ENCODE results near the gene OPCML.

OPCML gene

DNA sequence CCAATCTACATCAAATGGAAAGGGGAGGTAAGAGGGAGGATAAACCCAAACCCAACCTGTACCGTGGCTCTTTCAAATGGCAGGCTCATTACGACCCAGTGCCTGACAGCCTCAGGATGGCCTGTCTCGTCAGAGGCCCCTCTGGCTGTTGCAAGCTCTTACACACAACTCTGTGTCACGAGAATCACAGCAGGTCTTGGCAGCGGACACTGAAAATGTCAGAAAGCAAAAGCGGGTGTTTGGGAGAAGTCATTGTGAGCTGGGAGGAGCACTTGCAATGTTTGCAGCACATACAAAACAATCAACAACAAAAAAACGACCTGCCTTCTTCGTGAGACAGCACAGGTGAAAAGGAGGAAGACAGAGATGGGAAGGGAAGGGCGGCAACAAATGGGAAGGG lies 248.1 kb downstream of the OPCML start:
- no peak for DNase-seq (ENCODE audit: low spot score)

DNA sequence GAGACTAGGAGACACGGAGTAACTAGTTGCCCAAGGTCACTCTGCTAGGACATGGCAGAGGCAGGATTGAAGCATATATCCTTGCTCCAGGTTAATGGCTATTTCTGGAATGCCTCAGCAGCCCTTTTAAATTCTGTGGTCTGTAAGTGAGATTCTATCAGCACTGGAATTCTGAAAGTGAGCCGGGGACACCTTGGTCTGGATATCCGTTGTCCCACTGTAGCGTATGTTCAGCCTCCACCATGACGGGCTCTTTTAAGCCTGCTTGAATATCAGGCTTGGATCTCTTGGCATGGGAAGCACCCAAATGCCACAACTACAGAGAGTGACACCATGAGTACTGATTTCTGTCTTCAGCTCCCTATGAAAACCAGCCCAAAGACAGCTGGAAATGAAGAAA lies 254.4 kb downstream of the OPCML start:
- no peak for DNase-seq (ENCODE audit: low spot score)

DNA sequence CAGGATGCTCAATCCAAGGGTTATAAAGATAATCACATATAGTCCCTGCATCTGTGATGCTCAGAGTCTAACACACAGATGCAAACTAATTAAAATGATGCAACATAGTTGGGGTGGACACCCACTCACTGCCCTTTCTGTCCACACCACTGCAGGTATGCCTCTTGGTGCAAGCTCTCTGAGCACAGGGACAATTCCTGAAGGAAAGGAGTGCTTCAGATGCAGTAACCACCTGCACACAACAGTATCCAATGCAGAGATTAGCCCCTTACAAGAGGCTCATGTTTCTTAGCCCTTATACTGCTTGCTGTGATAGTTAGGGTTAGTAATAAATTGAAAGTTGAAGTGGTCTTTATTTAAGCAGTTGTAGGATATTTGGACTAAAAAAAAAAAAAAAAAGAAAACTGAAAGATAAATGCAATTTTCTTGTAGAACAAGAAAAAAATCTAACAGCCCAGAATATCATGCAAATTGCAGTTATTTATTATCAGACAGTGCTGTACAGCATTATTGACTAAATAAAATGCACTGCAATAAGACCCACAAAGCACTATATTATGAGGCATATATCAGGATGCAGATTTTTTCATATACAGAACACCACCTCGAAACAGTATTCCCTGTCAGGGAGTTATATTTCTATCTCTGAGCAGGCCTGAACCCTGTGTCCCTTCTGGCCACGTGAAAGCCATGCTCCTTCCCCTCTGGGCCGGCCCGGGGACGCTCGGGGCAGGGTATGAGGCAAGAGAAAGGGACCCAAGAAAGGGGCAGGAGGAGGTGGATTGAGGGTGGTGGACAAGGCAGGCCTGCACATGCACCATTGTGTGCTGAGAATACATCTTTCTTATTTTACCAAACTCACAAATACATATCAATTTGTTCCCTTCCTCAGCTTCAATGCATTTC lies 260.2 kb downstream of the OPCML start:
- no peak for DNase-seq (ENCODE audit: low spot score)

DNA sequence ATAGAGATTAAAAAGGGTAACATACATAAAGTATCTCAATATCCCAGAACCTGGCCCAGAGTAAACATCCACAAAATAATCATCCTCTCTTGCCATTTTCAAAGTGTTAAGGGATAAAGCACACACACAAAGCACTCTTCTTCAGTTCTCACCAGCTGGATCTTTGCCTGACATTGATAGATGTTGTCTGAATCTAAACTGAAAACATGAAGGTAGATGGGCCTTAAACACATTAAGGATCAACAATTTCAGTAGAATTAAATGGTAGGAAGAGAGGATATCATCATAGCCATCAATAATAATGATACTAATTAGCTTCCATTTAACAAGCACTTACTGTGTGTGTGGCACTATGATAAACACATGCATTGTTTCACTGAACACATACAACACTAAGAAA lies 261.1 kb downstream of the OPCML start:
- DNase-seq (ENCODE audit: low spot score): no peak

DNA sequence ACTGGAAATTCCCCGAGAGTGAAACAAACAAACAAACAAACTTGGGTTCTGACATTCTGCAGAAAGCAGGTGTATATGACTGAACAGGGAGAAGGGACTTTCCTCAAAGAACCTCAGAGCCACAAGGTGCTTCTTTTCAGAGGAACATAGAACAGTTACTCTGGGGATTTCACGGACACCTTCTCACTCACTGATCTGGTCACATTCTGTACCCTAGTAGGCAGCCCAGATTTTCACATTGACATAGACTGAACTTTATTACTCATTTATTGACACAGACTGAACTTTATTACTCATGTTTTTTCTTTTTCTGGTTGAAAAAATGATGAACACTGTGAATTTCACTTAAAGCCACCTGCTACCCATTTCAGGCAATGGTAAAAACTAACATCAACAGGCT lies 263.0 kb downstream of the OPCML start:
- DNase-seq (ENCODE audit: low spot score): no peak

DNA sequence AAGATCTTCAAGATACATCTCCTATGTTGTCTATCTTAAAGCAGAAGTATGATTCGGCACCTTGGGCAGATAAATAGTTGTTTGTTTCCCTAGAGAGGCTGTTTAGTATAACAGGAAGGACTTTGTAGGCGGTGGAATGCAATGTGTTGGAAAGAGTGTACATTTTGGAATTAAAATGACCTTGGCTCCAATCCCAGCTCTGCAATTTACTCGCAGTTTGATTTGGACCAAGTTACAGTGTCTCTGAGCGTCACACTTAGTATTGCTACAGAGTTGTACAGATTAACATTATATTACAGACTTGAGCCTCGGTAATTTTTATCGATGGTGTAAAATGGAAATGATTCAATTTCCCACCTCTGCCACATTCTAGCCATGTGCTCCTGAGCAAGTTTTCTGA lies 265.3 kb downstream of the OPCML start:
- no peak for DNase-seq (ENCODE audit: low spot score)

DNA sequence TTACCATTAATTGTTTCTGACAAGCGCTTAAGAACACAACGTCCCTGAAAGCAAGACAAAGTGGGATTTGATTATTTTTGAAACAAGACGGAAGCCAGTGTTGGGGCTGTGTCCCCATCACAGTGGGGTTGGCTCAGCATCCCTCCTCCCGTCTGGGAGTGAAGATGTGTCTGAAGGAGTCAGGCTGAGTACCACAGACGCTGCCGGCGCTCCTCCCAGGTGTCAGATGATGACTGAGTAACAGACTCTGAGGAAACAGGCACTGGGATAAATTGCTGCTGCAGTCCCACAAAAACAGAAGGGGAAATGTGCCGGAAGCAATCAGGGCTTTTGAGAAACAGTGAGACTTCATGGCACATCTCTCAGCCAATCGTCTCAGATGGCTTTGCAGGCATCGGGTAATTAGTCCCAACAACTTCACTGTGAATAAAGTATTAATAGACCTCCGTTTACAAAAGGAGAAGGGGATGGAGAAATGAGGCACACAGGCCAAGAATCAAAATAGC lies 266.7 kb downstream of the OPCML start:
- DNase-seq (ENCODE audit: low spot score): no peak

DNA sequence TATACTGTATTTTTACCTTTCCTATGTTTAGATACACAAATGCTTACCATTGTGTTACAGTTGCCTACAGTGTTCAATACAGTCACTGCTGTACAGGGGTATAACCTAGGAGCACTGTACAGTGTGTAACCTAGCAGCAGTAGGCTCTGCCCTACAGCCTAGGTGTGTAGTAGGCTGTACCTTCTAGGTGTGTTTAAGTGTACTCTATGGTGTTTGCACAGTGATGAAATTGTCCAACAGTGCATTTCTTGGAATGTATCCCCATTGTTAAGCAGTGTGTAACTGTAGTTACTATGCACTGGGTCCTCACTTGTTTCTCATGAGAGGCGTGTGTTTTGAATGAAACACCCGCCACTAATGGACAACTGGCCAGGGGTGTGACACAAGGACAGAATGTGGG lies 269.0 kb downstream of the OPCML start:
- DNase-seq (ENCODE audit: low spot score): no peak

DNA sequence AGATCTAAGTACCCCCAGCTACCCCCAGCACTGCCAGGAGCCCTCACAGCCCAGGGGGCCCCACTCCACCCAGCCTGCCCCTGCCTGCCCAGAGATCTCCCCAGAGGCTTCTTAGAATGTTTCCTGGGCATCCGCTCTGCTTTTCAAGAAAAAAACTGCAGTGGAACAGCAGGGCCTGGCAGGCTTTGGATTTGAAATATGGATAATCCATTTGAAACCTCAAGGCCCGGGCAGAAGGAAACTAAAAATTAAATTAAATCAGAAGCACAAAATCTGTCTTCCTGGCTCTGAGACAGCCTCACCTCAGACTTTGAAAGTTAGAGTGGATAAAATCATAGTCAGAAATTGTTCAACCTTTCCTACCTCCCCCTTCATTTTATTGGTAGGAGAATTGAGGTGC lies 273.6 kb downstream of the OPCML start:
- no peak for DNase-seq (ENCODE audit: low spot score)

DNA sequence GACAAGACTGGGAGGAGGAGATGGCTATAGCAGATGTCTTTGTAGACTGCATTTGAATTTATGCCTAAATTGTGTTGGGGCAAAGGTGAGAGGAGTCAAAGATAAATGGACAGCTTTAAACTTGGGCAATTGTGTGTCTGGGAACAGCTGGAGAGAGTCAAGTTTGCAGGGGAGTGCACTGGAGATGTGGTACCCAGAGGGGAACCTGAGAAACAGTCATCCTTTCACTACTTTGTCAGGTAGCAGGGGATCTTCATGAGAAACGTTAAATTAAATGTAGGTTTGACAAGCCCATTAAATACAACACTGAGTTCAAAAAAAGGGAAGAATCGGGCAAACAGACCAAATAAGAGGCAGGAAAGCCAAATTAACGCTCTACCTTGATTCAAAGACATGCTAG lies 277.7 kb downstream of the OPCML start:
- no peak for DNase-seq (ENCODE audit: low spot score)

DNA sequence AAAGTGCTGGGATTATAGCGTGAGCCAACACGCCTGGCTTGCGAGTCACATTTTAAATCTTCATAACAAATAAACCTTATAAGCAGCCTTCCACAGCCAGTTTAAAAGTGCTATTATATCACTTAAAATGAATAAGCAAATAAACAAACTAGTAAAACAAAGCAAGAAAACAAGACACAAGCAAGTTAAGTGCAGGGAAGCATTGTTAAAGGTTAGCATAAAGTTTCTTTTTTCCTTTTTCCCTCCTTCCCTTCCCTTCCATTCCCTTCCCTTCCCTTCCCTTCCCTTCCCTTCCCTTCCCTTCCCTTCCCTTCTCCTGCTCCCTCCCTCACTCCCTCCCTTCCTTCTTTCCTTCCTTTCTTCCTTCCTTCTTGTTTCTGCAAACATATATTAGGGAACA lies 278.7 kb downstream of the OPCML start:
- DNase-seq (ENCODE audit: low spot score): no peak

DNA sequence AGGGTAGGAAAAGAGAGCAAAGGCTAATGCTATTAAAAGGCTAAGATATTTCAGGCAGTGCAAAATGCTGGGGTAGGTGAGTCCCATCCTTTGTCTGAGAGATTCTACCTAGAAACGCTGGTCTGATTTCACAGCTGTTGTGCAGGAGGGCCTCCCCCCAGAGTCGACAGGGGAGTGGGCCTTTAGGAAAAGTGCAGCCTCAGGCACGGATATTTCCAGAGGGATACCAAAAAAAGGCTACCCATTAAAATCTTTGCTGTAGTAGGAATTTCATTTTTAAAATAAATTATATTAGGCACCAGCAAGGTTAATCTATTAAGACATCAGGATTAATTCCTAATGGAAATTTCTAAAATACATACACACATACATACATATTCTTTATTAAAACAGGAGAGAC lies 280.5 kb downstream of the OPCML start:
- DNase-seq (ENCODE audit: low spot score): no peak

DNA sequence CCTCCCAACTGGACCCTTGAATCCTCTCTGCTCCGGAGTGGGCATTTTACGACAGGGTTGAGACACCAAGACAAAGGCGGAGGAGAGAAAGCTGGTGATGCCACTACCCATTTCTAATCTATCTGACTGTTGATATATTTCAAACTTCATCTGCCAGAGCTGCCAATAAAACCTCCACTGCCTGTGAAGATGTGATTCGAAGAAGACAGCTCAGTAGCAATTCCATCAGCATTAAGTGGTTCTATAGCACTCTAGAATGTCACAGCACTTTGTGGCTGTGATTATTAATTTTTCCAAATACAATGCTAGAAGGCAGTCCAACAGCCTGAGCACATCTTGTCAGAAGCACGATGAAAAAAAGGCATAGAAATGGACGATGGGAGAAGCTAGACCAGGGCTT lies 282.8 kb downstream of the OPCML start:
- DNase-seq (ENCODE audit: low spot score): no peak

DNA sequence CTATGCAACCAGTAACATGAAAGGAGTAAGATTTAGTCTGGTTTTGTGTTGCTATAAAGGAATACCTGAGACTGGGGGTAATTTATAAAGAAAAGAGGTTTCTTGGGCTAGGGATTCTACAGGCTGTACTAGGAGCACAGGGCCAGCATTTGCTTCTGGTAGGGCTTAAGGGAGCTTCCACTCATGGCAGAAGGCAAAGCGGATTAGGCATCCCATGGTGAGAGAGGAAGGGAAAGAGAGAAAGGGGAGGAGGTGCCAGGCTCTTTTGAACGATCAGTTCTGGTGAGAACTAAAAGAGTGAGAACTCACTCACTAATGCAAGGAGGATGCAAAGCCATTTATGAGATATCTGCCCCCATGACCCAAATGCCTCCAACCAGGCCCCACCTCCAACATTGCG lies 283.2 kb downstream of the OPCML start:
- no peak for DNase-seq (ENCODE audit: low spot score)

DNA sequence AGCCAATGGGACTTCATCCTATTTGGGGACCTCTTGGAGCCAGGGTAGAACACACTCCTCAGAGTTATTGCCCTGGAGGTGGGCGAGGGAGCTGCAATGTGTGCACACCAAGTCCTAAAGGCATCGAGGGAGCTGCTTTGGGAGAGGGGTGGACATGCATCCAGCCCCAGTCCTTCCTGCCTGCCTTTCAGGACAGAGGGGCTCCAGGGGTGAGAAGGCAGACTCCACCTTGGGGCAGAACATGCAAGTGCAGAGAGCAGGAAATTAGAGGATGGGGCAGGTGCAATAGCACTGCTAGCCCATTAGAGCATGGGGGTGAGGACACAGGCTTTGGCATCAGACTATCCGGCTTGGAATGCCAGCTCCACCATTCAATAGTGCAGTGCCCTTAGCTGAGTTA lies 288.5 kb downstream of the OPCML start:
- no peak for DNase-seq (ENCODE audit: low spot score)

DNA sequence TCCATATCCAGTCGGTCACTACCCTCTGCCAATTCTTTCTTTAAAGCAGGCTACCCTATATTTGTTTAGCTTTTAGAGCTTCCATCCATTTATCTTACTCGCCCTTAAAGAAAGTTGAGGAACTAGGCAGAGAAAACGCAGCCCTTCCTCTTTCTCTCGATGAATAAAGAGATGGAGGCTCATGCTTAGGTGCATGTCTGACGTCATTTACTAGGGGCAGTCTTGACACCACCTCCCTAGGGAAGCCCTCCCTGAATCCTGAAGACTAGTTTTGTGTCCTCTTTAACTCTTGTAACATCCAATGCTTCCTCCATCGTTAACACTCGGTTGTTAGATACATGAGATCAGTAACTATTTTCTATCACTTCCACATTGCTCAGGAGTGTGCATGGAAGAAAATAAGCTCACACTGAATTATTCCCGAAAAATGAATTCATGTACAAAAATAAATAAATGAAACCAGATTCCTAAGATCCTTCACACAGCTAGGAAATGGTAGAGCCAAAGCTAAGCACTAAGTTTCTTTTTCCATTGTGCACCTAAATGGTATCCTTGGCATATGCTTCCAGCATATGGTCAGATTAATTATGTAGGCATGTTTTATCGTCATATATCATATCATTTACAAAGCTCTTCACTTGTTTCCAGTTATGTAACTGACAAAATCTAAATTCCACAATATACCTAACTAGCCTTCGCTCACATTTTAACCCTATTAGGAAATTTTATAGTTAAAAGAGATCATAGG lies 291.2 kb downstream of the OPCML start:
- DNase-seq (ENCODE audit: low spot score): no peak

DNA sequence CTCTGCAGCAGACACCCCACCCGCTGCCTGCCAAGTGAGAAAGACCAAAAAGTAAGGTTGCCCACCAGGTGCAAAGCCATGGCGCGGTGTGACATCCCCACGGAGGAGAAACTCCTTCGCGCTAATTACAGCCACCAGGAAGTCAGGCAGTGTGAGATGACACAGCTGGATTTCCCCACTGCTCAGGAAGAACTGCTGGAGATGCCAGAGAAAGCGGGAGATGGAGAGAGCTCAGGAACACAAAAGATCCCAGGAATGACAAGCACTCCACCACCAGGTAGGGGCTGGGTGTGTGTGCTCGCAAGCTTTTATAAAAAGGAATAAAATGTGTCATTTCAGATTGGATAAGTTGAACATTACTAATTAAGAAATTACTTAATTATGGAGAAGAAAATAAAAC lies 292.7 kb downstream of the OPCML start:
- no peak for DNase-seq (ENCODE audit: low spot score)

DNA sequence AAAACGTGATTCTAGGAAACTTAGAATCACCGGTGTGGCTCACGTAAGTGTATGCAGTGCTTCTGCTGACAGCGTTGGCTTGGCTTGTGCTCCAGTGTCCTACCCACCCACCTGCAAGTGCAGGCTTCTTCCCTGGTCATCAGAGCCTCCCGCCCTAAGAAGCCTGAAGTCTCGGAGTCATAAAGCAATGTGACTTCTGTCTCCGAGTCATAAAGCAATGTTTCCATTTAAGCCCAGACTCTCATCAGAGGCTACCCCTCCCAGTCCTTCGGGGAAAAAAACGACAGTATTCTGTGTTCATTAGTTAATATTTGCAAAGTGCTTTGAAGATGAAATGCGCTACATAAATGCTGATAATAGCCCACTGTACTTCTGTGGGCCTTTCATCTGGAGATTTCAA lies 293.8 kb downstream of the OPCML start:
- DNase-seq (ENCODE audit: low spot score): no peak

DNA sequence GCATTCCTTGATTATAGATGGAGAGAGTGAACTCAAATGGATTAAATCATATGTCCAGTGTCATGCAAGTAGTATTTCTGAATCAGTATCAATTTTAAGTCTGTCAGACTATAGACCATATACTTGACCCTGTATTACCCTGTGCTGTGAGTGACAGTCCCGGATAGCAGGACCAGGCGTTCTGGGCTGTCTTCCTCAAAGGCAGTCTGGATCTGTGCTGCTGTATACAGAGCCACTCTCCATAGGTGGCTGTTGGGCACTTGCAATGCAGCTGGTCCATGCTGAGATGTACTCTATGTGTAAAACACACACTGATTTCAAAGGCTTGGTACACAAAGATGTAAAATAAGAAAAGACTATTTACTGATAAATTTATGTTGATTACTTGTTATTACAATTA lies 294.3 kb downstream of the OPCML start:
- DNase-seq (ENCODE audit: low spot score): no peak

DNA sequence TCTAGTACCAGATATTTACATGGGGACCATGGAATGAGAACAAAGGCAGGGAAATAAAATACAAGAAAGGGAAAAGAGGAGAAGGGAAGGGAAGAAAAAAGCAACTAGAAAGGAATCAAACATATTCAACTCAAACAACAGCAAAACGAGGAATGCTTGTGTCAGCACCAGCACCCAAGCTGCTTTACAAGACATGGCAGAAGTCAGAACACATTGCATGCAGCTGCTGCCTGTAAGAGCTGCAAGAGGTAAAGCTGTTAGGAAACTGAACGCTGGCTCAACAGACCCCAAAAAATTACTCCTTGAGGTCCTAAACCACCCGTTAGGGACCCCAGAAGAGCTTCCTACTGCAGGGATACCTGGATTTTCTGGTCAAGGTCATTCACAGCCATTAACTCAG lies 296.9 kb downstream of the OPCML start:
- no peak for DNase-seq (ENCODE audit: low spot score)

DNA sequence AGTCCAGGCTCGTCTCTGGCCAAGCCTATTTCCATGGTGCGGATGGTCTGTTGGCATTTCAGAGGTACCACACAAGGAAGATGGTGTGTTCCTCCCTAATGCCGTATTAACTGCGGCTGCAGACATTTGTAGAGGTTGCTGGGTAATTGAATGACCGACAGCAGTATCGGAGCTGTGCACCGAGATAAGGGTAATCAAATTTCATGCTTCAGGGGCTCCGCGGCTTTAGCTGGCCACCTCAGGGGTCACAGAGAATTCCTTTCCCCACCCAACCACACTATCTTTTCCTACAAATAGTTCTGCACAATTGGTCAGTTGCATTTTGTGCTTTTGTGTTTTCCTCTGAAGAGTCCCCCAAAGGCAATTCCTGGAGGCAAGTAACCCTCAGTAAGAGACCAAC lies 297.4 kb downstream of the OPCML start:
- DNase-seq (ENCODE audit: low spot score): no peak

DNA sequence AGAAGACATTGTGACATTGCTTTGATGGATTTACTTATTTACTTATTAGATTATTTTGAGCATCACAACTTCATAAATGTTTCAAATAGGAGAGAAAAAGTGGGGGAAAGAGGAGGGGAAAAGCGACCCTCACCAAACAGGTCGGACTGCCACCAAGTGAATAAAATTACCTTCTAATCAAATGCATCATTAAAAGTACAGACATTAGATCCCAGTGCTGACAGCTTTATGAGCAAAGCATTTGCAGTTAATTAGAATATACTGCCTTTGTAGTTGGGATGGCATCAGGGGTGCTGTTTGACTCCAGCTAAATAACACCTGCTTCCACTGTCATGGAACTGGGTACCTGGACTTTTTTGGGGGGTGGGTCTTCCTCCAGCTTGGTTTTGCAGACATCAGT lies 299.6 kb downstream of the OPCML start:
- no peak for DNase-seq (ENCODE audit: low spot score)

DNA sequence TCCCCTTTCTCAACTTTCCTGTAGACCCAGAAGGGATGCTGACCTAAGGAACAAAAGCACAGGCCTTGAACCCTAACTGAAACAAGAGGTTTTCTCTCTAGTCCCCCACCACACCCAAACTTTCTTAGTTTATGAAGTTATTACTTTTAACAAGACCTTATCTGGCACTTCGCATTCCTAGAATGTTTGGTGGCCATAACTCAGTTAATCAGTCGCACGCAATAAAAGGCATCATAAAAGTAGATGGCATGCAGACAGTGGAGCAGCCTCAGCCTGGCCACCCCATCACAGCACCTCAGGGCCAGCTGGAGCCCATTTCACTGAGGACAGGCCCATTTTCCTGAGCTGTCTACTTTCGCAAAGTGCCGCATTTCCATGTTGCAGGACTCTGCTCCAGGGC lies 301.9 kb downstream of the OPCML start:
- no peak for DNase-seq (ENCODE audit: low spot score)

All from D341Med (cell line).